IMR-90 (cell line): ENCODE results near the gene PFKP.

ENCODE experiments used
- BHLHE40 ChIP-seq: fragments of 150-350 bp; IDR thresholded peaks from 2 replicates; pipeline ENCODE4 v1.6.1; 2016; ENCODE audit warnings: mild to moderate bottlenecking, low read depth, low read length
- FOS ChIP-seq: fragments of 150-350 bp; IDR thresholded peaks from 2 replicates; pipeline ENCODE4 v1.6.1; 2016; ENCODE audit warnings: low read depth, low read length
- MAZ ChIP-seq: IDR thresholded peaks from 2 replicates; pipeline ENCODE4 v1.6.1; 2012; ENCODE audit warnings: low read depth, mild to moderate bottlenecking, low read length, improper control_type of control experiment, moderate library complexity, borderline replicate concordance
- MXI1 ChIP-seq: IDR thresholded peaks from 2 replicates; pipeline ENCODE4 v1.6.1; 2012; ENCODE audit warnings: low read depth, mild to moderate bottlenecking, low read length, moderate library complexity, borderline replicate concordance
- POLR2A ChIP-seq: IDR thresholded peaks from 2 replicates; pipeline ENCODE4 v1.6.1; 2012; ENCODE audit warnings: mild to moderate bottlenecking, low read depth, low read length
- RCOR1 ChIP-seq: IDR thresholded peaks from 2 replicates; pipeline ENCODE4 v1.6.1; 2012; ENCODE audit warnings: mild to moderate bottlenecking, low read length, improper control_type of control experiment; ENCODE audit not compliant: insufficient replicate concordance
- RFX5 ChIP-seq: IDR thresholded peaks from 2 replicates; pipeline ENCODE4 v1.8.0; 2012; ENCODE audit warnings: low read depth, mild to moderate bottlenecking, low read length, moderate library complexity
- SMC3 ChIP-seq: fragments of 150-350 bp; IDR thresholded peaks from 2 replicates; pipeline ENCODE4 v1.6.1; 2016; ENCODE audit warnings: low read depth, mild to moderate bottlenecking, antibody characterized with exemption, low read length, moderate library complexity
- TF ChIP-seq, protein P1 (sequence below): conservative IDR thresholded peaks from 2 replicates; pipeline ENCODE4 v1.5.1; 2012; ENCODE audit warnings: mild to moderate bottlenecking, low read depth, low read length, improper control_type of control experiment
- TF ChIP-seq, protein P2 (sequence below): fragments of 150-350 bp; IDR thresholded peaks from 2 replicates; pipeline ENCODE4 v1.6.1; 2016; ENCODE audit warnings: low read depth, mild to moderate bottlenecking, low read length, moderate library complexity, borderline replicate concordance
- TF ChIP-seq, protein P3 (sequence below): fragments of 150-350 bp; IDR thresholded peaks from 2 replicates; pipeline ENCODE4 v1.6.1; 2017; ENCODE audit warnings: mild to moderate bottlenecking, antibody characterized with exemption, low read length, low read depth

DNA sequence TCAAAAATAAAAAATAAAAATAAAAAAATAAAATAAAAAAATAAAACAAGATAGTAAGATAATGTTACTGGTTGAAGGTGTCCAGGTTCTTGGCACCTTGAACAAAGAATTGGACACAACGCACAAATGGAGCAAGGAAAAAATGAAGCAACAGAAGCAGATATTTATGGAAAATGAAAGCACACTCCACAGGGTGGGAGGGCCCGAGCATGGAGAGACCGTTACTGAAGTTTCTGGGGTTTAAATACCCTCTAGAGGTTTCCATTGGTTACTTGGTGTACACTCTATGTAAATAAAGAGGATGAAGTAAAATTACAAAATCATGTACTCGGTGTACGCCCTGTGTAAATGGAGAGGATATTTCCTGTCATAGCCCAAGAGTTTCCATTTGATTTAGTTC lies 15.7 kb upstream of the PFKP start:
- TF ChIP-seq RFX5 (no peak), MXI1 (no peak), POLR2A (no peak), BHLHE40 (no peak), FOS (no peak), SMC3 (no peak), RCOR1 (no peak), MAZ (no peak)
- TF ChIP-seq, protein P1, sequence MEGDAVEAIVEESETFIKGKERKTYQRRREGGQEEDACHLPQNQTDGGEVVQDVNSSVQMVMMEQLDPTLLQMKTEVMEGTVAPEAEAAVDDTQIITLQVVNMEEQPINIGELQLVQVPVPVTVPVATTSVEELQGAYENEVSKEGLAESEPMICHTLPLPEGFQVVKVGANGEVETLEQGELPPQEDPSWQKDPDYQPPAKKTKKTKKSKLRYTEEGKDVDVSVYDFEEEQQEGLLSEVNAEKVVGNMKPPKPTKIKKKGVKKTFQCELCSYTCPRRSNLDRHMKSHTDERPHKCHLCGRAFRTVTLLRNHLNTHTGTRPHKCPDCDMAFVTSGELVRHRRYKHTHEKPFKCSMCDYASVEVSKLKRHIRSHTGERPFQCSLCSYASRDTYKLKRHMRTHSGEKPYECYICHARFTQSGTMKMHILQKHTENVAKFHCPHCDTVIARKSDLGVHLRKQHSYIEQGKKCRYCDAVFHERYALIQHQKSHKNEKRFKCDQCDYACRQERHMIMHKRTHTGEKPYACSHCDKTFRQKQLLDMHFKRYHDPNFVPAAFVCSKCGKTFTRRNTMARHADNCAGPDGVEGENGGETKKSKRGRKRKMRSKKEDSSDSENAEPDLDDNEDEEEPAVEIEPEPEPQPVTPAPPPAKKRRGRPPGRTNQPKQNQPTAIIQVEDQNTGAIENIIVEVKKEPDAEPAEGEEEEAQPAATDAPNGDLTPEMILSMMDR: no peak
- TF ChIP-seq, protein P2, sequence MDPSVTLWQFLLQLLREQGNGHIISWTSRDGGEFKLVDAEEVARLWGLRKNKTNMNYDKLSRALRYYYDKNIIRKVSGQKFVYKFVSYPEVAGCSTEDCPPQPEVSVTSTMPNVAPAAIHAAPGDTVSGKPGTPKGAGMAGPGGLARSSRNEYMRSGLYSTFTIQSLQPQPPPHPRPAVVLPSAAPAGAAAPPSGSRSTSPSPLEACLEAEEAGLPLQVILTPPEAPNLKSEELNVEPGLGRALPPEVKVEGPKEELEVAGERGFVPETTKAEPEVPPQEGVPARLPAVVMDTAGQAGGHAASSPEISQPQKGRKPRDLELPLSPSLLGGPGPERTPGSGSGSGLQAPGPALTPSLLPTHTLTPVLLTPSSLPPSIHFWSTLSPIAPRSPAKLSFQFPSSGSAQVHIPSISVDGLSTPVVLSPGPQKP: no peak
- TF ChIP-seq, protein P3, sequence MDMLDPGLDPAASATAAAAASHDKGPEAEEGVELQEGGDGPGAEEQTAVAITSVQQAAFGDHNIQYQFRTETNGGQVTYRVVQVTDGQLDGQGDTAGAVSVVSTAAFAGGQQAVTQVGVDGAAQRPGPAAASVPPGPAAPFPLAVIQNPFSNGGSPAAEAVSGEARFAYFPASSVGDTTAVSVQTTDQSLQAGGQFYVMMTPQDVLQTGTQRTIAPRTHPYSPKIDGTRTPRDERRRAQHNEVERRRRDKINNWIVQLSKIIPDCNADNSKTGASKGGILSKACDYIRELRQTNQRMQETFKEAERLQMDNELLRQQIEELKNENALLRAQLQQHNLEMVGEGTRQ: no peak
